ENCODE results near the gene GSKIP.

- TF ChIP-seq CTCF (IDR thresholded peaks at IDR 0.05): no peak
- TF ChIP-seq POLR2A (IDR thresholded peaks at IDR 0.05): no peak
Observed at GRCh38 chr14:96370528-96370927, 7.2 kb downstream of the GSKIP start.

Data from lower leg skin (tissue), 3 donors.